ENCODE data around the gene SCNN1A.
A peak's percentile ranks its signal among the peaks of the same experiment; 100 is the strongest.

SCNN1A gene

GRCh38 chr12:6323995-6324711 lies 51.2 kb downstream of the SCNN1A start:
- Histone ChIP-seq H3K4me1 (ENCODE audit: insufficient read depth, low read length) (peaks cover 31% of the 10 kb centered on the region), H3K9me3 (ENCODE audit: insufficient read depth, low read depth, low read length) (no peaks in the 10 kb centered on the region), H3K9ac (ENCODE audit: low read depth, low read length) (peak overlapping the region; percentile 65), H3K27me3 (ENCODE audit: insufficient read depth, low read length) (no peaks in the 10 kb centered on the region), H3K36me3 (ENCODE audit: insufficient read depth, low read depth, low read length) (peaks cover 39% of the 10 kb centered on the region), H3K4me3 (ENCODE audit: low read length) (peak overlapping the region; percentile 40), H3K27ac (ENCODE audit: low read length) (peak overlapping the region; percentile 80)

GRCh38 chr12:6323340-6323994 lies 51.9 kb downstream of the SCNN1A start:
- Histone ChIP-seq H3K9me3 (ENCODE audit: insufficient read depth, low read depth, low read length) (no peaks in the 10 kb centered on the region), H3K27me3 (ENCODE audit: insufficient read depth, low read length) (no peaks in the 10 kb centered on the region), H3K27ac (ENCODE audit: low read length) (peak overlapping the region; percentile 80), H3K36me3 (ENCODE audit: insufficient read depth, low read depth, low read length) (peaks cover 37% of the 10 kb centered on the region), H3K9ac (ENCODE audit: low read depth, low read length) (peak overlapping the region; percentile 65), H3K4me3 (ENCODE audit: low read length) (peak overlapping the region; percentile 40), H3K4me1 (ENCODE audit: insufficient read depth, low read length) (peaks cover 31% of the 10 kb centered on the region)

GRCh38 chr12:6322969-6323339 lies 52.4 kb downstream of the SCNN1A start:
- Histone ChIP-seq H3K9ac (ENCODE audit: low read depth, low read length) (peak overlapping the region; percentile 65), H3K9me3 (ENCODE audit: insufficient read depth, low read depth, low read length) (no peaks in the 10 kb centered on the region), H3K36me3 (ENCODE audit: insufficient read depth, low read depth, low read length) (peaks cover 37% of the 10 kb centered on the region), H3K27ac (ENCODE audit: low read length) (peak overlapping the region; percentile 50), H3K27me3 (ENCODE audit: insufficient read depth, low read length) (no peaks in the 10 kb centered on the region), H3K4me1 (ENCODE audit: insufficient read depth, low read length) (peaks cover 31% of the 10 kb centered on the region), H3K4me3 (ENCODE audit: low read length) (peak overlapping the region; percentile 2; the same call in 1 of the 2 replicates)

GRCh38 chr12:6322352-6322751 lies 53.0 kb downstream of the SCNN1A start:
- Histone ChIP-seq H3K9ac (ENCODE audit: low read depth, low read length) (peak overlapping the region; percentile 17; the same call in 1 of the 2 replicates), H3K27ac (ENCODE audit: low read length) (peak overlapping the region; percentile 50), H3K4me1 (ENCODE audit: insufficient read depth, low read length) (peaks cover 31% of the 10 kb centered on the region), H3K27me3 (ENCODE audit: insufficient read depth, low read length) (no peaks in the 10 kb centered on the region), H3K36me3 (ENCODE audit: insufficient read depth, low read depth, low read length) (peaks cover 35% of the 10 kb centered on the region), H3K4me3 (ENCODE audit: low read length) (no peak overlapping the region), H3K9me3 (ENCODE audit: insufficient read depth, low read depth, low read length) (no peaks in the 10 kb centered on the region)

GRCh38 chr12:6321905-6322304 lies 53.5 kb downstream of the SCNN1A start:
- Histone ChIP-seq H3K9me3 (ENCODE audit: insufficient read depth, low read depth, low read length) (no peaks in the 10 kb centered on the region), H3K9ac (ENCODE audit: low read depth, low read length) (peak overlapping the region; percentile 17; the same call in 1 of the 2 replicates), H3K4me1 (ENCODE audit: insufficient read depth, low read length) (peaks cover 32% of the 10 kb centered on the region), H3K4me3 (ENCODE audit: low read length) (no peak overlapping the region), H3K36me3 (ENCODE audit: insufficient read depth, low read depth, low read length) (peaks cover 35% of the 10 kb centered on the region), H3K27ac (ENCODE audit: low read length) (peak overlapping the region; percentile 50), H3K27me3 (ENCODE audit: insufficient read depth, low read length) (no peaks in the 10 kb centered on the region)

- Histone ChIP-seq H3K4me3 (ENCODE audit: low read length) (no peak overlapping the region), H3K36me3 (ENCODE audit: insufficient read depth, low read depth, low read length) (peaks cover 40% of the 10 kb centered on the region), H3K27me3 (ENCODE audit: insufficient read depth, low read length) (no peaks in the 10 kb centered on the region), H3K27ac (ENCODE audit: low read length) (no peak overlapping the region), H3K9me3 (ENCODE audit: insufficient read depth, low read depth, low read length) (no peaks in the 10 kb centered on the region), H3K4me1 (ENCODE audit: insufficient read depth, low read length) (peaks cover 21% of the 10 kb centered on the region), H3K9ac (ENCODE audit: low read depth, low read length) (no peak overlapping the region)
These were observed 55.9 kb downstream of the SCNN1A start for GRCh38 chr12:6319446-6319845.

- H3K4me1 ChIP-seq (ENCODE audit: insufficient read depth, low read length) = peaks cover 14% of the 10 kb centered on the region
These were observed 56.9 kb downstream of the SCNN1A start for GRCh38 chr12:6318440-6318879.

GRCh38 chr12:6317693-6318439 lies 57.5 kb downstream of the SCNN1A start:
- no peaks in the 10 kb centered on the region for H3K27me3 ChIP-seq (ENCODE audit: insufficient read depth, low read length)
- peaks cover 52% of the 10 kb centered on the region for H3K36me3 ChIP-seq (ENCODE audit: insufficient read depth, low read depth, low read length)
- H3K27ac ChIP-seq (ENCODE audit: low read length) = no peak overlapping the region
- peaks cover 13% of the 10 kb centered on the region for H3K4me1 ChIP-seq (ENCODE audit: insufficient read depth, low read length)
- no peaks in the 10 kb centered on the region for H3K9me3 ChIP-seq (ENCODE audit: insufficient read depth, low read depth, low read length)
- no peak overlapping the region for H3K9ac ChIP-seq (ENCODE audit: low read depth, low read length)
- no peak overlapping the region for H3K4me3 ChIP-seq (ENCODE audit: low read length)

More at GRCh38 chr12:6318440-6318879, 56.9 kb downstream of the SCNN1A start:
- H3K27ac ChIP-seq (ENCODE audit: low read length) = no peak overlapping the region
- no peak overlapping the region for H3K9ac ChIP-seq (ENCODE audit: low read depth, low read length)
- no peaks in the 10 kb centered on the region for H3K9me3 ChIP-seq (ENCODE audit: insufficient read depth, low read depth, low read length)
- no peaks in the 10 kb centered on the region for H3K27me3 ChIP-seq (ENCODE audit: insufficient read depth, low read length)
- peaks cover 49% of the 10 kb centered on the region for H3K36me3 ChIP-seq (ENCODE audit: insufficient read depth, low read depth, low read length)
- no peak overlapping the region for H3K4me3 ChIP-seq (ENCODE audit: low read length)

GRCh38 chr12:6316921-6317692 lies 58.3 kb downstream of the SCNN1A start:
- no peak overlapping the region for H3K4me3 ChIP-seq (ENCODE audit: low read length)
- H3K27me3 ChIP-seq (ENCODE audit: insufficient read depth, low read length) = no peaks in the 10 kb centered on the region
- no peak overlapping the region for H3K27ac ChIP-seq (ENCODE audit: low read length)
- no peaks in the 10 kb centered on the region for H3K9me3 ChIP-seq (ENCODE audit: insufficient read depth, low read depth, low read length)
- no peak overlapping the region for H3K9ac ChIP-seq (ENCODE audit: low read depth, low read length)
- peaks cover 7% of the 10 kb centered on the region for H3K4me1 ChIP-seq (ENCODE audit: insufficient read depth, low read length)
- H3K36me3 ChIP-seq (ENCODE audit: insufficient read depth, low read depth, low read length) = peaks cover 52% of the 10 kb centered on the region

GRCh38 chr12:6315704-6316597 lies 59.4 kb downstream of the SCNN1A start:
- Histone ChIP-seq H3K4me3 (ENCODE audit: low read length) (no peak overlapping the region), H3K27me3 (ENCODE audit: insufficient read depth, low read length) (no peaks in the 10 kb centered on the region; the same call in 1 of the 2 replicates), H3K4me1 (ENCODE audit: insufficient read depth, low read length) (peaks cover 3% of the 10 kb centered on the region), H3K9ac (ENCODE audit: low read depth, low read length) (no peak overlapping the region), H3K27ac (ENCODE audit: low read length) (no peak overlapping the region), H3K9me3 (ENCODE audit: insufficient read depth, low read depth, low read length) (no peaks in the 10 kb centered on the region), H3K36me3 (ENCODE audit: insufficient read depth, low read depth, low read length) (peaks cover 49% of the 10 kb centered on the region)

All from iPS-20b (cell line).